Stimulated activated CD4-positive, alpha-beta T cell treated with anti-CD3 and anti-CD28 coated beads, Interleukin-1b, Interleukin-23, amount 100 ng/mL, for 48 hours (primary cell): ENCODE results near the gene RADIL.

Experiments
- DNase-seq: peaks from one replicate; pipeline ENCODE4 v3.0.0-alpha.2; 2020

Gene RADIL

GRCh38 chr7:4851459-4852422 is 31.8 kb downstream of the RADIL start:
- no peak for DNase-seq

- no peak for DNase-seq
Measured at GRCh38 chr7:4850262-4850795, 33.2 kb downstream of the RADIL start.

- no peak for DNase-seq
Measured at GRCh38 chr7:4849390-4849789, 34.1 kb downstream of the RADIL start.

GRCh38 chr7:4845740-4846142 is 37.8 kb downstream of the RADIL start:
- DNase-seq, result no peak

- DNase-seq, result no peak
Measured at GRCh38 chr7:4842319-4843064, 41.0 kb downstream of the RADIL start.

GRCh38 chr7:4841836-4842235 is 41.7 kb downstream of the RADIL start:
- DNase-seq, result no peak

- DNase-seq, result no peak
Measured at GRCh38 chr7:4841007-4841784, 42.3 kb downstream of the RADIL start.

GRCh38 chr7:4840079-4840501 is 43.4 kb downstream of the RADIL start:
- DNase-seq, result no peak

GRCh38 chr7:4838626-4839334 is 44.7 kb downstream of the RADIL start:
- no peak for DNase-seq

- DNase-seq, result no peak
Measured at GRCh38 chr7:4837803-4838625, 45.5 kb downstream of the RADIL start.

GRCh38 chr7:4837041-4837802 is 46.3 kb downstream of the RADIL start:
- DNase-seq, result no peak

GRCh38 chr7:4836206-4836661 is 47.3 kb downstream of the RADIL start:
- no peak for DNase-seq

- no peak for DNase-seq
Measured at GRCh38 chr7:4835398-4836205, 47.9 kb downstream of the RADIL start.

GRCh38 chr7:4834601-4835397 is 48.7 kb downstream of the RADIL start:
- DNase-seq, result no peak

GRCh38 chr7:4833691-4834600 is 49.6 kb downstream of the RADIL start:
- no peak for DNase-seq

GRCh38 chr7:4833176-4833575 is 50.3 kb downstream of the RADIL start:
- DNase-seq, result no peak

- no peak for DNase-seq
Measured at GRCh38 chr7:4832711-4833110, 50.8 kb downstream of the RADIL start.
